Upper lobe of left lung (tissue), 4 donors: ENCODE results near the gene LITAFD.

Experiments used
- CTCF ChIP-seq, 6 experiments: fragments of 450-650 bp in 4 of 6; fragments of 200-600 bp in 2 of 6; sonication (generic) in 2 of 6; IDR thresholded peaks; one replicate each; pipeline ENCODE4 v1.5.1; 2016 to 2019; ENCODE audit warnings: antibody characterized with exemption in 6 of 6
- POLR2AphosphoS5 ChIP-seq, 2 donors: sonication (generic); formaldehyde crosslinking; IDR thresholded peaks; one replicate each; pipeline ENCODE4 v1.5.1; 2017; ENCODE audit warnings: antibody characterized with exemption in 2 of 2

- TF ChIP-seq CTCF (IDR thresholded peaks at IDR 0.05) (peak in 1 of 6 experiments; percentile 3), POLR2AphosphoS5 (IDR thresholded peaks at IDR 0.05) (peak; percentile 53 to 74)
Measured at GRCh38 chr16:8868416-8869211, 13.5 kb upstream of the LITAFD start, which contains the start of gene CARHSP1.
